Stimulated activated CD4-positive, alpha-beta T cell treated with anti-CD3 and anti-CD28 coated beads, Interleukin-2, amount 100 ng/mL, for 48 hours (primary cell): ENCODE data around the gene SCN3B.
"Not testable (repeated sequence)": the region's sequence is repeated elsewhere in the genome, so short reads cannot be mapped to it uniquely, and the experiment has no call there.

Experiments
- DNase-seq, 2 donors: peaks; one replicate each; pipeline ENCODE4 v3.0.0-alpha.2; 2020

Gene SCN3B

GRCh38 chr11:123654566-123655081 is at the start of gene SCN3B:
SCN3B (minus strand) TSS chr11:123654624; CDS start chr11:123653801, 823 bp downstream.
- DNase-seq = peak in 1 of 2 donors; percentile 10

GRCh38 chr11:123702696-123703095 is 48.3 kb upstream of the SCN3B start:
- DNase-seq = no peak

- DNase-seq = no peak
Measured at GRCh38 chr11:123702139-123702538, 47.7 kb upstream of the SCN3B start.

- no peak for DNase-seq
Measured at GRCh38 chr11:123700772-123701171, 46.3 kb upstream of the SCN3B start.

- no peak for DNase-seq
Measured at GRCh38 chr11:123698546-123699127, 44.2 kb upstream of the SCN3B start.

GRCh38 chr11:123696183-123696582 is 41.8 kb upstream of the SCN3B start:
- no peak for DNase-seq

- DNase-seq = no peak
Measured at GRCh38 chr11:123695231-123695630, 40.8 kb upstream of the SCN3B start.

GRCh38 chr11:123694551-123694950 is 40.1 kb upstream of the SCN3B start:
- DNase-seq = no peak

- no peak for DNase-seq
Measured at GRCh38 chr11:123692961-123693360, 38.5 kb upstream of the SCN3B start.

- peak; percentile 5 to 9 for DNase-seq
Measured at GRCh38 chr11:123690485-123690884, 36.1 kb upstream of the SCN3B start.

- no peak for DNase-seq
Measured at GRCh38 chr11:123684601-123685000, 30.2 kb upstream of the SCN3B start.

- no peak for DNase-seq
Measured at GRCh38 chr11:123683428-123684170, 29.2 kb upstream of the SCN3B start.

GRCh38 chr11:123682696-123683410 is 28.4 kb upstream of the SCN3B start:
- no peak for DNase-seq

GRCh38 chr11:123681030-123681429 is 26.6 kb upstream of the SCN3B start:
- no peak for DNase-seq

- DNase-seq = no peak
Measured at GRCh38 chr11:123678246-123678645, 23.8 kb upstream of the SCN3B start.

- DNase-seq = no peak
Measured at GRCh38 chr11:123677510-123677909, 23.1 kb upstream of the SCN3B start.

GRCh38 chr11:123674297-123674696 is 19.9 kb upstream of the SCN3B start:
- no peak for DNase-seq

- no peak for DNase-seq
Measured at GRCh38 chr11:123672568-123672967, 18.1 kb upstream of the SCN3B start.

- DNase-seq = no peak
Measured at GRCh38 chr11:123671534-123671933, 17.1 kb upstream of the SCN3B start.

GRCh38 chr11:123670081-123670480 is 15.7 kb upstream of the SCN3B start:
- no peak for DNase-seq

GRCh38 chr11:123665306-123665705 is 10.9 kb upstream of the SCN3B start:
- no peak for DNase-seq

- not testable (repeated sequence) for DNase-seq
Measured at GRCh38 chr11:123659965-123660364, 5.5 kb upstream of the SCN3B start.

- DNase-seq = no peak
Measured at GRCh38 chr11:123659311-123659710, 4.9 kb upstream of the SCN3B start.
